BLaER1 treated with 17β-estradiol and CSF1 and Interleukin-3, amounts not matched to agents 10 nM and 100 nM (cell line): ENCODE results near the gene LHFPL4.

ENCODE experiments used
- H3K27ac ChIP-seq, 11 experiments: shearing (Covaris generic); formaldehyde crosslinking; 2 replicates each; pipeline ENCODE4 v1.8.1; 2022
- H3K27me3 ChIP-seq, 11 experiments: shearing (Covaris generic); formaldehyde crosslinking; 2 replicates each; pipeline ENCODE4 v1.8.1; 2022
- H3K36me3 ChIP-seq, 11 experiments: shearing (Covaris generic); formaldehyde crosslinking; 2 replicates each; pipeline ENCODE4 v1.8.1; 2022
- H3K4me1 ChIP-seq, 10 experiments: shearing (Covaris generic); formaldehyde crosslinking; 2 replicates each; pipeline ENCODE4 v1.8.1; 2022
- H3K4me2 ChIP-seq, 11 experiments: shearing (Covaris generic); formaldehyde crosslinking; 2 replicates each; pipeline ENCODE4 v1.8.1; 2022
- H3K4me3 ChIP-seq, 10 experiments: shearing (Covaris generic); formaldehyde crosslinking; 2 replicates each; pipeline ENCODE4 v1.8.1; 2022
- H3K9ac ChIP-seq, 11 experiments: shearing (Covaris generic); formaldehyde crosslinking; 2 replicates each; pipeline ENCODE4 v1.8.1; 2022
- H3K9me3 ChIP-seq, 11 experiments: shearing (Covaris generic); formaldehyde crosslinking; replicated peaks in 1 of 11; 2 replicates each; pipeline ENCODE4 v1.8.1; 2022
- H4K20me1 ChIP-seq, 11 experiments: shearing (Covaris generic); formaldehyde crosslinking; 2 replicates each; pipeline ENCODE4 v1.8.1; 2022
- Cebpa-rat ChIP-seq, 11 experiments: shearing (Covaris generic); IDR thresholded peaks; 2 replicates each; pipeline ENCODE4 v1.8.1; 2022

LHFPL4 gene

GRCh38 chr3:9549600-9549999, 4.0 kb downstream of the LHFPL4 start:
- Histone ChIP-seq H3K36me3 (no peaks in the 10 kb centered on the region), H3K27ac (no peak overlapping the region), H4K20me1 (no peaks in the 10 kb centered on the region), H3K4me3 (no peak overlapping the region), H3K9ac (no peak overlapping the region), H3K27me3 (no peaks in the 10 kb centered on the region), H3K9me3 (peaks cover 0 to 8% (median 6%) of the 10 kb centered on the region in 11 experiments; a peak in 8 of 22 replicates), H3K4me2 (no peak overlapping the region), H3K4me1 (no peaks in the 10 kb centered on the region)
- no peak for TF ChIP-seq Cebpa-rat (IDR thresholded peaks at IDR 0.05)

GRCh38 chr3:9548991-9549390, 4.6 kb downstream of the LHFPL4 start:
- Histone ChIP-seq H3K27me3 (no peaks in the 10 kb centered on the region), H3K36me3 (no peaks in the 10 kb centered on the region), H3K9ac (no peak overlapping the region), H3K4me2 (no peak overlapping the region), H3K9me3 (peaks cover 0 to 8% (median 6%) of the 10 kb centered on the region in 11 experiments; a peak in 8 of 22 replicates), H3K27ac (no peak overlapping the region), H3K4me3 (no peak overlapping the region), H3K4me1 (no peaks in the 10 kb centered on the region), H4K20me1 (no peaks in the 10 kb centered on the region)
- TF ChIP-seq Cebpa-rat (IDR thresholded peaks at IDR 0.05) = no peak

DNA sequence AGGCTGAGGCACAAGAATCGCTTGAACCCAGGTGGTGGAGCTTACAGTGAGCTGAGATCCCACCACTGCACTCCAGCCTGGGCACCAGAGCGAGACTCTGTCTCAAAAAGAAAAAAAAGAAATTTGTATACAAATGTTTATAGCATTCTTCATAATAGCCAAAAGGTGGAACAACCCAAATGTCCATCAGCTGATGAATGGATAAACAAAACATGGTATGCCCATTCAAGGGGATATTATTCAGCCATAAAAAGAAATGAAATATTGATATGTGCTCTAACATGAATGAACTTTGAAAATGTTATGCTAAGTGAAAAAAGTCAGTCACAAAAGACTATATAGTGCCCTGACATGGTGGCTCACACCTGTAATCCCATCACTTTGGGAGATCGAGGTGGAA, 11.4 kb downstream of the LHFPL4 start:
- Histone ChIP-seq H3K4me1 (no peaks in the 10 kb centered on the region), H3K27me3 (no peaks in the 10 kb centered on the region), H3K4me2 (no peak overlapping the region), H3K36me3 (no peaks in the 10 kb centered on the region), H3K9ac (no peak overlapping the region), H3K4me3 (no peak overlapping the region), H3K27ac (no peak overlapping the region), H4K20me1 (no peaks in the 10 kb centered on the region; a peak in 1 of 22 replicates), H3K9me3 (peaks cover 0 to 13% (median 10%) of the 10 kb centered on the region in 11 experiments; a peak in 15 of 22 replicates)
- TF ChIP-seq Cebpa-rat (IDR thresholded peaks at IDR 0.05) = no peak

DNA sequence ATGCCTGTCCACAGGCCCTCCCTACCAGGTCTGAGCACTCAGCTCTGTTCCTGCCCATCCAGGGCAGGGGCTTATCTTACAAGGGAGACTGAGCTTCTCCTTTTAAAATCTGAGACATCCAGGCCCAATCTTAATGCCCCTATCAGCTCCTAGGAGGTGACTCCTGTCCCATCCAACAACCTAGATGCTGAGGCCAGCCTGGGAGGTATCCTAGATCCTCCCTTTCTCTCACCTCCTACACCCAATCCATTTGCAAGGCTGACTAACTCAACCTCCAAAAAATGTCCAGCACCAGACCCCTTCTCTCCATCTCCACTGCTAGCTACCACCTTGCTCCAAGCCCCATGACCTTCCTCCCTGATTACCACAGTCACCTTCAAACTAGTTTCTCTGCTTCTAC, 17.4 kb downstream of the LHFPL4 start:
- Histone ChIP-seq H3K4me2 (no peak overlapping the region), H3K9me3 (no peaks in the 10 kb centered on the region), H3K27me3 (no peaks in the 10 kb centered on the region), H3K4me1 (no peaks in the 10 kb centered on the region), H3K36me3 (no peaks in the 10 kb centered on the region), H3K9ac (no peak overlapping the region), H3K27ac (no peak overlapping the region), H3K4me3 (no peak overlapping the region), H4K20me1 (no peaks in the 10 kb centered on the region; a peak in 1 of 22 replicates)
- no peak for TF ChIP-seq Cebpa-rat (IDR thresholded peaks at IDR 0.05)

GRCh38 chr3:9534429-9534828, 19.2 kb downstream of the LHFPL4 start:
- Histone ChIP-seq H3K27ac (no peak overlapping the region), H3K4me2 (no peak overlapping the region), H3K27me3 (no peaks in the 10 kb centered on the region), H3K9ac (no peak overlapping the region), H3K36me3 (no peaks in the 10 kb centered on the region), H3K4me3 (no peak overlapping the region), H4K20me1 (no peaks in the 10 kb centered on the region; a peak in 1 of 22 replicates), H3K9me3 (0 out of 22 replicates have a peak, but pooled peaks cover 0 to 4% (median 0%) of the 10 kb centered on the region in 11 experiments), H3K4me1 (no peaks in the 10 kb centered on the region)
- no peak for TF ChIP-seq Cebpa-rat (IDR thresholded peaks at IDR 0.05)

DNA sequence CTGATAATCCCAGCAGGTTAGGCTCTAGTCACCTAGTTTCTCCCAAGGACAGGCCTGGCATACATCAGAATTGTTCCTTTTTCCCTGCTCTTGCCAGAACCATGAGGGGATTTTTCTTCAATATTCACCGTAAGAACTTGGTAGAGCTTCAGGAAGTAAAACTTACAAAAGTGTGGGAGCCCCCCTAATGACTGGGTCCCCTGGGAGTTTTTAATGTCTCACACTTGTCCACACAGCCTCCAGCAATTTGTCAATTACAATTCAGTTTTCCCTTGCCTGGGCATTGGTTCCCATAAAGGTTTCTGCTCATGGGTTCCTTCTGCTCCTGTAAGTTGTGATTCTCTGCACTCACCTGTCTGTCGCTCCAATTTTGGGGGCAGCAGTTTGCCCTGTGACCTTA, 28.5 kb downstream of the LHFPL4 start:
- Histone ChIP-seq H3K4me3 (no peak overlapping the region), H3K27me3 (no peaks in the 10 kb centered on the region), H3K27ac (no peak overlapping the region), H3K36me3 (no peaks in the 10 kb centered on the region), H3K4me2 (no peak overlapping the region), H3K4me1 (no peaks in the 10 kb centered on the region), H3K9me3 (0 out of 22 replicates have a peak, but pooled peaks cover 0 to 4% (median 0%) of the 10 kb centered on the region in 11 experiments), H4K20me1 (no peaks in the 10 kb centered on the region), H3K9ac (no peak overlapping the region)
- TF ChIP-seq Cebpa-rat (IDR thresholded peaks at IDR 0.05) = no peak

GRCh38 chr3:9514956-9515355, 38.7 kb downstream of the LHFPL4 start:
- H4K20me1 ChIP-seq = no peaks in the 10 kb centered on the region
- no peaks in the 10 kb centered on the region for H3K27me3 ChIP-seq
- H3K9me3 ChIP-seq = no peaks in the 10 kb centered on the region
- H3K27ac ChIP-seq = no peak overlapping the region
- H3K9ac ChIP-seq = no peak overlapping the region
- no peak overlapping the region for H3K4me3 ChIP-seq
- H3K4me1 ChIP-seq = no peaks in the 10 kb centered on the region
- no peak for TF ChIP-seq Cebpa-rat (IDR thresholded peaks at IDR 0.05)
- H3K36me3 ChIP-seq = no peaks in the 10 kb centered on the region
- no peak overlapping the region for H3K4me2 ChIP-seq

GRCh38 chr3:9514306-9514705, 39.3 kb downstream of the LHFPL4 start:
- H3K27ac ChIP-seq = no peak overlapping the region
- TF ChIP-seq Cebpa-rat (IDR thresholded peaks at IDR 0.05) = no peak
- no peak overlapping the region for H3K4me2 ChIP-seq
- H4K20me1 ChIP-seq = no peaks in the 10 kb centered on the region
- no peaks in the 10 kb centered on the region for H3K27me3 ChIP-seq
- no peaks in the 10 kb centered on the region for H3K9me3 ChIP-seq
- no peaks in the 10 kb centered on the region for H3K36me3 ChIP-seq
- H3K4me3 ChIP-seq = no peak overlapping the region
- no peaks in the 10 kb centered on the region for H3K4me1 ChIP-seq
- H3K9ac ChIP-seq = no peak overlapping the region

GRCh38 chr3:9512456-9513045, 41.1 kb downstream of the LHFPL4 start:
- H3K9ac ChIP-seq = no peak overlapping the region
- no peaks in the 10 kb centered on the region for H4K20me1 ChIP-seq
- no peaks in the 10 kb centered on the region for H3K9me3 ChIP-seq
- no peak overlapping the region for H3K4me2 ChIP-seq
- H3K27ac ChIP-seq = no peak overlapping the region
- no peak for TF ChIP-seq Cebpa-rat (IDR thresholded peaks at IDR 0.05)
- no peak overlapping the region for H3K4me3 ChIP-seq
- no peaks in the 10 kb centered on the region for H3K4me1 ChIP-seq
- H3K36me3 ChIP-seq = no peaks in the 10 kb centered on the region
- no peaks in the 10 kb centered on the region for H3K27me3 ChIP-seq

GRCh38 chr3:9508781-9509180, 44.8 kb downstream of the LHFPL4 start:
- Histone ChIP-seq H3K27ac (no peak overlapping the region), H3K4me1 (no peaks in the 10 kb centered on the region), H3K4me2 (no peak overlapping the region), H3K9me3 (no peaks in the 10 kb centered on the region), H4K20me1 (no peaks in the 10 kb centered on the region), H3K36me3 (no peaks in the 10 kb centered on the region), H3K9ac (no peak overlapping the region), H3K27me3 (no peaks in the 10 kb centered on the region), H3K4me3 (no peak overlapping the region)
- no peak for TF ChIP-seq Cebpa-rat (IDR thresholded peaks at IDR 0.05)
